B cell (primary cell): ENCODE measurements around the gene ZBTB37.

Experiments
- EZH2 ChIP-seq: IDR thresholded peaks from 2 replicates; pipeline ENCODE4 v1.6.1; 2012; ENCODE audit warnings: borderline replicate concordance, low read depth, mild to moderate bottlenecking, moderate library complexity, low read length; ENCODE audit not compliant: insufficient read depth, poor library complexity, severe bottlenecking
- TF ChIP-seq, protein P1 (sequence below): fragments of 200-600 bp; IDR thresholded peaks from one replicate; pipeline ENCODE4 v1.8.0; 2022; ENCODE audit warnings: antibody characterized with exemption, mild to moderate bottlenecking

DNA sequence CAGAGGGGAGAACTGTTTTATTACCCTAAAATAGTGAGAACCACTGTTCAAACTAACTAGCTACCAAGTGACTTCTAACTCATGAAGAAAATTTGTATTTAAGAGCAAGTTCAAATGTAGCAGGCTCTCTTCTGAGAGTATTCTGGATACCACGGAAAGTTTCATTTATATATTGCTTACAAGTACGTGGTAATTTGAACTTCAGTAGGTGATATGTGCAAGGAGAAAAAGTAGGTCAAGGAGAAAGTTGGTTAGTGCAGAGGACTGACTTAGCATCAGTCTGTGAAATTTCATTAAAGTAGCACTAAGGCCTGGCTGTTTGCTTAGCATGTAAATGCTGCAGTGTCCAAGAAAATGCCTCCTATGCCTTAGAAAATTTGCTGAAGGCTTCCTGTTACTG, 32.2 kb downstream of the ZBTB37 start:
- TF ChIP-seq, protein P1, sequence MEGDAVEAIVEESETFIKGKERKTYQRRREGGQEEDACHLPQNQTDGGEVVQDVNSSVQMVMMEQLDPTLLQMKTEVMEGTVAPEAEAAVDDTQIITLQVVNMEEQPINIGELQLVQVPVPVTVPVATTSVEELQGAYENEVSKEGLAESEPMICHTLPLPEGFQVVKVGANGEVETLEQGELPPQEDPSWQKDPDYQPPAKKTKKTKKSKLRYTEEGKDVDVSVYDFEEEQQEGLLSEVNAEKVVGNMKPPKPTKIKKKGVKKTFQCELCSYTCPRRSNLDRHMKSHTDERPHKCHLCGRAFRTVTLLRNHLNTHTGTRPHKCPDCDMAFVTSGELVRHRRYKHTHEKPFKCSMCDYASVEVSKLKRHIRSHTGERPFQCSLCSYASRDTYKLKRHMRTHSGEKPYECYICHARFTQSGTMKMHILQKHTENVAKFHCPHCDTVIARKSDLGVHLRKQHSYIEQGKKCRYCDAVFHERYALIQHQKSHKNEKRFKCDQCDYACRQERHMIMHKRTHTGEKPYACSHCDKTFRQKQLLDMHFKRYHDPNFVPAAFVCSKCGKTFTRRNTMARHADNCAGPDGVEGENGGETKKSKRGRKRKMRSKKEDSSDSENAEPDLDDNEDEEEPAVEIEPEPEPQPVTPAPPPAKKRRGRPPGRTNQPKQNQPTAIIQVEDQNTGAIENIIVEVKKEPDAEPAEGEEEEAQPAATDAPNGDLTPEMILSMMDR, result no peak
- no peak for TF ChIP-seq EZH2
